ENCODE measurements around the gene CSTF2. TPM values are rescaled to one million over a fixed set of nuclear protein-coding genes. Genes with fewer than 3 reads are reported as not detected.
"Not testable (repeated sequence)": the region's sequence is repeated elsewhere in the genome, so short reads cannot be mapped to it uniquely, and the experiment has no call there.

Gene CSTF2
- total and polyA plus RNA-seq, 2 of the 4 experiments (the other 2 are of a cell fraction), result 22.8 to 30.3 TPM

DNA sequence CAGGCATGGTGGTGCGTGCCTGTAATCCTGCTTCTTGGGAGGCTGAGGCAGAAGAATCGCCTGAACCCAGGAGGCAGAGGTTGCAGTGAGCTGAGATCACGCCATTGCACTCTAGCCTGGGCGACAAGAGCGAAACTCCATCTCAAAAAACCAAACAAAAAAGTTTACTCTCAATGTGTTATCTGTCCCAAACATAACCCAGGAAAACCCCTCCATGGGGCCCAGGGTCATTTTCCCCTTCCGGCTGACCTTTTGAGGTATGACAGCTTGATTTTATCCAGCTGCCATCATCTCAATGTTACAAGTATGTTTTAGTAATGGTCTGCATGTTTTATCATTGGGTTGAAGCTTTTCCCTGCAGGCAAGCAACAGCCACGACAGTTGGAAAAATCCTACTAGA, 23.8 kb upstream of the CSTF2 start:
- H2AK5ac ChIP-seq (ENCODE audit: low read depth, low read length); H2BK15ac ChIP-seq (ENCODE audit: low read depth, low read length); H3K4ac ChIP-seq (ENCODE audit: low read depth, low read length); H3K56ac ChIP-seq (ENCODE audit: extremely low read depth, insufficient read depth, low read length); dilution Hi-C loops (cut with HindIII; ENCODE audit: low sequenced_read_pairs, unreplicated experiment); H3K27me3 ChIP-seq (ENCODE audit: control insufficient read depth, insufficient read depth, low read length); DNase-seq; H2BK20ac ChIP-seq (ENCODE audit: low read depth, low read length); ATAC-seq (ENCODE audit: low read depth); H2BK5ac ChIP-seq (ENCODE audit: low read depth, low read length, poor library complexity, severe bottlenecking); H3K18ac ChIP-seq (ENCODE audit: low read depth, low read length); H3K4me3 ChIP-seq (ENCODE audit: insufficient read depth, low read depth, low read length); H2AK9ac ChIP-seq (replicated peaks; ENCODE audit: low read depth, low read length, poor library complexity); H3K27ac ChIP-seq (ENCODE audit: insufficient read depth, low read length); H4K91ac ChIP-seq (ENCODE audit: insufficient read depth, low read depth, low read length); intact Hi-C loops (cut with micrococcal nuclease); H4K8ac ChIP-seq (ENCODE audit: low read depth in 2 of 2, low read length in 2 of 2); in situ Hi-C loops (cut with MboI; ENCODE audit: low sequenced_read_pairs); BruUV-seq (replicated peaks); H3K9me1 ChIP-seq (ENCODE audit: insufficient read depth, low read length); H3K79me1 ChIP-seq (ENCODE audit: low read depth in 1 of 2, low read length in 2 of 2); H3K4me2 ChIP-seq (ENCODE audit: low read depth, low read length); H2BK120ac ChIP-seq (ENCODE audit: low read depth, low read length); H3K4me1 ChIP-seq (ENCODE audit: control insufficient read depth, insufficient read depth, low read length); H3K14ac ChIP-seq (replicated peaks; ENCODE audit: low read depth, low read length); H4K20me1 ChIP-seq (ENCODE audit: insufficient read depth, low read length); H3K36me3 ChIP-seq (ENCODE audit: control insufficient read depth, insufficient read depth, low read length); H3K23ac ChIP-seq (ENCODE audit: low read depth, low read length); H4K5ac ChIP-seq (ENCODE audit: low read depth, low read length); CTCF ChIA-PET; H3K9me3 ChIP-seq (ENCODE audit: control insufficient read depth, insufficient read depth, low read length); H2AFZ ChIP-seq (replicated peaks; ENCODE audit: low read length, poor library complexity); POLR2A ChIA-PET (ENCODE audit: unreplicated experiment); H3K9ac ChIP-seq (ENCODE audit: low read depth, low read length): not testable (repeated sequence)
- WGBS, 2 experiments (ENCODE audit: extremely low coverage in 2 of 2, insufficient read length in 1 of 2), result 67% methylated on average over 2 of the region's 7 CpGs; no CpG with 5 or more reads in 1 of the 2 experiments
